ENCODE measurements around the gene DDC.

- TF ChIP-seq CTCF (IDR thresholded peaks at IDR 0.05; ENCODE audit: low read depth, low read length, poor library complexity, severe bottlenecking) (no peak), EZH2phosphoT487 (IDR thresholded peaks at IDR 0.05; ENCODE audit: borderline replicate concordance, low read length) (no peak)
Measured at GRCh38 chr7:50416527-50417182, 148.6 kb downstream of the DDC start.
